A549 (cell line): ENCODE measurements around the gene PKP2. TPM values are rescaled to one million over a fixed set of nuclear protein-coding genes. Genes with fewer than 3 reads are reported as not detected.

Source experiments
- ATAC-seq, 2 experiments: fragments of 200-7000 bp in 1 of 2; fragments of >200 bp in 1 of 2; cut with Nextera tagmentation in 1 of 2; cut with Tn5 transposase in 1 of 2; 3 replicates each; pipeline versions ENCODE4 v1.8.0 to v1.9.1; 2018 to 2020; ENCODE audit warnings: mild to moderate bottlenecking in 1 of 2, moderate library complexity in 1 of 2
- CTCF ChIA-PET: fragments of 300-600 bp; sonication (Branson Sonifier 250); formaldehyde crosslinking; extraction: SDS; loops from one replicate; lab custom pipeline; 2021; ENCODE audit warnings: antibody characterized with exemption, inconsistent platforms; lab: Yijun Ruan, JAX
- POLR2A ChIA-PET: fragments of 350-600 bp; formaldehyde crosslinking; extraction: SDS; loops from one replicate; lab custom pipeline; 2021; ENCODE audit warnings: antibody characterized with exemption, inconsistent platforms; lab: Yijun Ruan, JAX
- DNase-seq, 2 experiments: peaks; one replicate each; pipeline versions ENCODE4 v3.0.0 to v3.0.0-alpha.2; 2011 to 2016; ENCODE audit warnings: low read depth in 1 of 2, low spot score in 1 of 2
- FAIRE-seq: peaks from 2 replicates; lab custom pipeline; 2011; peaks lifted over from hg19 to GRCh38; lab: Jason Lieb, UNC
- H3K27ac ChIP-seq, 2 experiments: fragments of >200 bp; sonication (Bioruptor Twin); formaldehyde crosslinking; 3 replicates each; pipeline ENCODE4 v1.5.1; 2016 to 2017
- H3K4me1 ChIP-seq: fragments of >200 bp; sonication (Bioruptor Twin); formaldehyde crosslinking; 3 replicates; pipeline ENCODE4 v1.6.1; 2016
- H3K4me2 ChIP-seq: fragments of >200 bp; sonication (Bioruptor Twin); formaldehyde crosslinking; 3 replicates; pipeline ENCODE4 v1.6.1; 2016
- H3K4me3 ChIP-seq: fragments of >200 bp; sonication (Bioruptor Twin); formaldehyde crosslinking; 3 replicates; pipeline ENCODE4 v1.5.1; 2016
- H3K9me3 ChIP-seq: fragments of >200 bp; sonication (Bioruptor Twin); formaldehyde crosslinking; 3 replicates; pipeline ENCODE4 v1.6.1; 2016
- CHD2 ChIP-seq: fragments of 150-350 bp; IDR thresholded peaks from 2 replicates; pipeline ENCODE4 v1.6.1; 2014; ENCODE audit warnings: low read length; ENCODE audit not compliant: partially characterized antibody
- CHD4 ChIP-seq: fragments of 200-600 bp; sonication (generic); IDR thresholded peaks from 2 replicates; pipeline ENCODE4 v1.6.1; 2016; ENCODE audit warnings: antibody characterized with exemption, mild to moderate bottlenecking, borderline replicate concordance
- CTCF ChIP-seq: fragments of >200 bp; sonication (Bioruptor Twin); formaldehyde crosslinking; IDR thresholded peaks from 3 replicates; pipeline ENCODE4 v1.5.1; 2016
- EHF ChIP-seq: fragments of 250-450 bp; sonication (Bioruptor Pico); IDR thresholded peaks from 2 replicates; pipeline ENCODE4 v1.5.0; 2020; ENCODE audit warnings: mild to moderate bottlenecking
- EHMT2 ChIP-seq: fragments of 200-600 bp; sonication (generic); IDR thresholded peaks from 2 replicates; pipeline ENCODE4 v1.6.1; 2016; ENCODE audit warnings: antibody characterized with exemption, low read depth, mild to moderate bottlenecking, moderate library complexity
- EP300 ChIP-seq, 2 experiments: fragments of >200 bp; sonication (Bioruptor Twin); formaldehyde crosslinking; IDR thresholded peaks; 2 replicates in 1 of 2; 3 replicates in 1 of 2; pipeline ENCODE4 v1.6.1; 2016 to 2017
- FOSB ChIP-seq: fragments of 250-450 bp; sonication (Bioruptor Pico); IDR thresholded peaks from 2 replicates; pipeline ENCODE4 v1.5.0; 2020; ENCODE audit warnings: mild to moderate bottlenecking, moderate library complexity
- GATA3 ChIP-seq: IDR thresholded peaks from 2 replicates; pipeline ENCODE4 v1.6.1; 2012; ENCODE audit warnings: borderline replicate concordance
- HES2 ChIP-seq: fragments of >200 bp; sonication (Bioruptor Twin); formaldehyde crosslinking; IDR thresholded peaks from 2 replicates; pipeline ENCODE4 v1.6.1; 2016
- HOXA7 ChIP-seq: fragments of 250-450 bp; sonication (Bioruptor Pico); IDR thresholded peaks from 2 replicates; pipeline ENCODE4 v1.5.0; 2020; ENCODE audit warnings: mild to moderate bottlenecking, moderate library complexity
- HOXB13 ChIP-seq: fragments of 250-450 bp; sonication (Bioruptor Pico); IDR thresholded peaks from 2 replicates; pipeline ENCODE4 v1.5.0; 2020; ENCODE audit warnings: low read depth, mild to moderate bottlenecking, moderate library complexity
- HOXB5 ChIP-seq: fragments of 250-450 bp; sonication (Bioruptor Pico); IDR thresholded peaks from 2 replicates; pipeline ENCODE4 v1.5.0; 2020; ENCODE audit warnings: mild to moderate bottlenecking, moderate library complexity
- JUNB ChIP-seq: fragments of >200 bp; sonication (Bioruptor Twin); formaldehyde crosslinking; IDR thresholded peaks from 2 replicates; pipeline ENCODE4 v1.6.1; 2016
- POLR2A ChIP-seq: IDR thresholded peaks from 2 replicates; pipeline ENCODE4 v1.6.1; 2012; ENCODE audit warnings: mild to moderate bottlenecking, low read length
- REST ChIP-seq: fragments of 200-600 bp; sonication (generic); IDR thresholded peaks from 2 replicates; pipeline ENCODE4 v1.6.1; 2016; ENCODE audit warnings: antibody characterized with exemption, mild to moderate bottlenecking, moderate library complexity
- RFX5 ChIP-seq: fragments of 450-650 bp; IDR thresholded peaks from 2 replicates; pipeline ENCODE4 v1.7.1; 2014; ENCODE audit warnings: antibody characterized with exemption, mild to moderate bottlenecking, moderate library complexity
- RNF2 ChIP-seq: fragments of 200-600 bp; sonication (generic); IDR thresholded peaks from 2 replicates; pipeline ENCODE4 v1.6.1; 2016; ENCODE audit warnings: low read depth, mild to moderate bottlenecking, antibody characterized with exemption, moderate library complexity, borderline replicate concordance
- SREBF2 ChIP-seq: fragments of 450-650 bp; IDR thresholded peaks from 2 replicates; pipeline ENCODE4 v1.6.1; 2014; ENCODE audit warnings: mild to moderate bottlenecking, moderate library complexity
- WGBS: methylation state at CpG from one replicate; pipeline ENCODE4 v1.1.6; 2017; ENCODE audit errors: missing lambda C conversion rate; 5-methylcytosine and 5-hydroxymethylcytosine counted together
- polyA plus RNA-seq, 4 experiments: library from polyadenylated mRNA; depleted of rRNA in 3 of 4; stranded (reverse); fragments of >200 nt; fragmentation: RNase III in 1 of 4; extraction: RNeasy Plus Mini Kit Qiagen cat#74134 plus additional on column Dnase treatment in 1 of 4; gene quantifications; 2 replicates in 3 of 4; 3 replicates in 1 of 4; pipeline ENCODE4 v1.2.3, GENCODE V29; 2011 to 2017
- TF ChIP-seq, protein P1 (sequence below): fragments of 250-450 bp; sonication (Bioruptor Pico); IDR thresholded peaks from 2 replicates; pipeline ENCODE4 v1.5.0; 2021; ENCODE audit warnings: mild to moderate bottlenecking, moderate library complexity, borderline replicate concordance
- TF ChIP-seq, protein P2 (sequence below): IDR thresholded peaks from 2 replicates; pipeline ENCODE4 v1.6.1; 2012; ENCODE audit warnings: low read depth, borderline replicate concordance
- TF ChIP-seq, protein P3 (sequence below): fragments of 450-650 bp; IDR thresholded peaks from 2 replicates; pipeline ENCODE4 v1.6.1; 2014; ENCODE audit warnings: antibody characterized with exemption

Gene PKP2
- polyA plus RNA-seq, 2 of the 4 experiments (the other 2 are of a cell fraction) = 2.3 to 7.1 TPM

DNA sequence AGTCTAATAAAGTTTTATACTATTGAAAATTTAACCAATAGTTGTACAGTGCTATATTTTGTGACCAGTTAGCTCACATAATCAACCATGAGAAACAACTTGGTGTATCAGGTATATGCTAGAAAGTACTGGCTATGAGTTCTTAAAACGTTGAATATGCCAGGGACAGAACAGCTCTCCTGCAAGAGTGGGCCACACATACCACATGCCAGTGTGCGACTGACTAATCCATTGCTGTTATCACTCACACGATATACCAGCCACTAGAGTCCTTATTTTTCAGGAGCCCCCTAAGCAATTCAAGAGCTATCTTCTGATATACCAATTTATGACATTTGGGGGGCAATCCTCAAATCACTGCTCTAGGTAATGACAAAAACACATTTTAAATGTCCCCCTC is 9.5 kb downstream of the PKP2 start:
- FAIRE-seq (no peak), DNase-seq (no peak), ATAC-seq (no peak)
- H3K4me2 ChIP-seq = no peak overlapping the region
- peaks cover 10% of the 10 kb centered on the region; the same call in 2 of the 3 replicates for H3K4me1 ChIP-seq
- WGBS = 74% methylated on average over 3 of the region's 3 CpGs
- no peaks in the 10 kb centered on the region for H3K9me3 ChIP-seq
- TF ChIP-seq REST = no peak
- TF ChIP-seq SREBF2 = no peak
- TF ChIP-seq, protein P1, sequence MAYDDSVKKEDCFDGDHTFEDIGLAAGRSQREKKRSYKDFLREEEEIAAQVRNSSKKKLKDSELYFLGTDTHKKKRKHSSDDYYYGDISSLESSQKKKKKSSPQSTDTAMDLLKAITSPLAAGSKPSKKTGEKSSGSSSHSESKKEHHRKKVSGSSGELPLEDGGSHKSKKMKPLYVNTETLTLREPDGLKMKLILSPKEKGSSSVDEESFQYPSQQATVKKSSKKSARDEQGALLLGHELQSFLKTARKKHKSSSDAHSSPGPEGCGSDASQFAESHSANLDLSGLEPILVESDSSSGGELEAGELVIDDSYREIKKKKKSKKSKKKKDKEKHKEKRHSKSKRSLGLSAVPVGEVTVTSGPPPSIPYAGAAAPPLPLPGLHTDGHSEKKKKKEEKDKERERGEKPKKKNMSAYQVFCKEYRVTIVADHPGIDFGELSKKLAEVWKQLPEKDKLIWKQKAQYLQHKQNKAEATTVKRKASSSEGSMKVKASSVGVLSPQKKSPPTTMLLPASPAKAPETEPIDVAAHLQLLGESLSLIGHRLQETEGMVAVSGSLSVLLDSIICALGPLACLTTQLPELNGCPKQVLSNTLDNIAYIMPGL (CRISPR knock-in tag) = no peak
- no peak for TF ChIP-seq EP300 (IDR thresholded peaks at IDR 0.05)
- no peak for TF ChIP-seq FOSB (CRISPR knock-in tag)
- no peak for TF ChIP-seq CHD2
- no peak for TF ChIP-seq POLR2A
- TF ChIP-seq CHD4 = no peak
- TF ChIP-seq EHMT2 = no peak
- no peak for TF ChIP-seq HOXB5 (CRISPR knock-in tag)
- TF ChIP-seq EHF (CRISPR knock-in tag) = no peak
- TF ChIP-seq, protein P2, sequence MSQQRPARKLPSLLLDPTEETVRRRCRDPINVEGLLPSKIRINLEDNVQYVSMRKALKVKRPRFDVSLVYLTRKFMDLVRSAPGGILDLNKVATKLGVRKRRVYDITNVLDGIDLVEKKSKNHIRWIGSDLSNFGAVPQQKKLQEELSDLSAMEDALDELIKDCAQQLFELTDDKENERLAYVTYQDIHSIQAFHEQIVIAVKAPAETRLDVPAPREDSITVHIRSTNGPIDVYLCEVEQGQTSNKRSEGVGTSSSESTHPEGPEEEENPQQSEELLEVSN = no peak
- TF ChIP-seq HOXA7 (CRISPR knock-in tag) = no peak
- TF ChIP-seq HOXB13 (CRISPR knock-in tag) = no peak
- TF ChIP-seq JUNB = no peak
- no peak for TF ChIP-seq RFX5
- no peak overlapping the region for H3K4me3 ChIP-seq
- ChIA-PET CTCF (interaction anchor here (0.6 to 1.2 kb wide), 4 partner anchors 9 to 130 kb away, joined by 3 to 5 read pairs (median 4); partner anchors contain the start of gene PKP2), POLR2A (no interaction called here)
- no peak overlapping the region for H3K27ac ChIP-seq

- TF ChIP-seq, protein P3, sequence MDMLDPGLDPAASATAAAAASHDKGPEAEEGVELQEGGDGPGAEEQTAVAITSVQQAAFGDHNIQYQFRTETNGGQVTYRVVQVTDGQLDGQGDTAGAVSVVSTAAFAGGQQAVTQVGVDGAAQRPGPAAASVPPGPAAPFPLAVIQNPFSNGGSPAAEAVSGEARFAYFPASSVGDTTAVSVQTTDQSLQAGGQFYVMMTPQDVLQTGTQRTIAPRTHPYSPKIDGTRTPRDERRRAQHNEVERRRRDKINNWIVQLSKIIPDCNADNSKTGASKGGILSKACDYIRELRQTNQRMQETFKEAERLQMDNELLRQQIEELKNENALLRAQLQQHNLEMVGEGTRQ = no peak
- no peak for TF ChIP-seq HOXB5 (CRISPR knock-in tag)
- TF ChIP-seq HES2 = no peak
- TF ChIP-seq SREBF2 = no peak
- TF ChIP-seq POLR2A = no peak
- TF ChIP-seq GATA3 = no peak
- no peak for TF ChIP-seq CTCF
- no peak for TF ChIP-seq CHD2
- TF ChIP-seq RNF2 = no peak
- CTCF ChIA-PET = no interaction called here
- FAIRE-seq = no peak
Measured at GRCh38 chr12:32885831-32886230, 10.7 kb downstream of the PKP2 start.

More at GRCh38 chr12:32885831-32886230, 10.7 kb downstream of the PKP2 start:
- H3K9me3 ChIP-seq = no peaks in the 10 kb centered on the region
- H3K27ac ChIP-seq = no peak overlapping the region
- 79% methylated on average over 4 of the region's 4 CpGs for WGBS
- no peak overlapping the region for H3K4me2 ChIP-seq
- 0 out of 3 replicates have a peak, but pooled peaks cover 4% of the 10 kb centered on the region for H3K4me1 ChIP-seq
- ATAC-seq = no peak
- no peak for DNase-seq
- POLR2A ChIA-PET = no interaction called here
- no peak overlapping the region for H3K4me3 ChIP-seq
